Vagina (tissue), 2 donors: Measurements from ENCODE around the gene NYAP2.

ENCODE experiments used
- POLR2A ChIP-seq, 2 donors: fragments of 450-650 bp; IDR thresholded peaks; one replicate each; pipeline ENCODE4 v1.6.1; 2017; ENCODE audit warnings: antibody characterized with exemption in 2 of 2, mild to moderate bottlenecking in 2 of 2, moderate library complexity in 2 of 2
- POLR2AphosphoS5 ChIP-seq, 2 donors: sonication (generic); formaldehyde crosslinking; IDR thresholded peaks; one replicate each; pipeline ENCODE4 v1.9.0; 2017; ENCODE audit warnings: antibody characterized with exemption in 2 of 2, mild to moderate bottlenecking in 2 of 2, low read depth in 1 of 2; ENCODE audit not compliant: insufficient read depth in 1 of 2
- TF ChIP-seq, protein P1 (sequence below), 3 experiments: fragments of 450-650 bp in 2 of 3; fragments of 200-600 bp in 1 of 3; sonication (generic) in 1 of 3; IDR thresholded peaks; one replicate each; pipeline ENCODE4 v1.5.1; 2017 to 2019; ENCODE audit warnings: antibody characterized with exemption in 3 of 3, mild to moderate bottlenecking in 2 of 3, moderate library complexity in 2 of 3

DNA sequence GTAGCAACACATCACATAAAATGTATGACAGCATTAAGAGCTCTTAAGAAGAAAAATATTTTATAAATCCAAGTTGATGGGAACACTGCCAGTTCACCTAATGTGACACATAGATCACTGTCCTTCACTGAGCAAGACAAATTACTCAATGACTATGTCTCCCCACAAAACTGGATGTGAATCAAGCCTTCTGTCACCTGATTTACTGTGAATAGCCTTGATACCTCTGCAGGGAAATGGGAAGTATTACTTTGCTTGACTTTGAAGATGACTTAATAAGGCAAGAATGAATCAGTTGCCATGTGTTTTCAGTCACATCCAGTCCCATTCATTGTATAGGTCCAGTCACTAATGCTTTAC, 94.6 kb downstream of the NYAP2 start:
- TF ChIP-seq, protein P1, sequence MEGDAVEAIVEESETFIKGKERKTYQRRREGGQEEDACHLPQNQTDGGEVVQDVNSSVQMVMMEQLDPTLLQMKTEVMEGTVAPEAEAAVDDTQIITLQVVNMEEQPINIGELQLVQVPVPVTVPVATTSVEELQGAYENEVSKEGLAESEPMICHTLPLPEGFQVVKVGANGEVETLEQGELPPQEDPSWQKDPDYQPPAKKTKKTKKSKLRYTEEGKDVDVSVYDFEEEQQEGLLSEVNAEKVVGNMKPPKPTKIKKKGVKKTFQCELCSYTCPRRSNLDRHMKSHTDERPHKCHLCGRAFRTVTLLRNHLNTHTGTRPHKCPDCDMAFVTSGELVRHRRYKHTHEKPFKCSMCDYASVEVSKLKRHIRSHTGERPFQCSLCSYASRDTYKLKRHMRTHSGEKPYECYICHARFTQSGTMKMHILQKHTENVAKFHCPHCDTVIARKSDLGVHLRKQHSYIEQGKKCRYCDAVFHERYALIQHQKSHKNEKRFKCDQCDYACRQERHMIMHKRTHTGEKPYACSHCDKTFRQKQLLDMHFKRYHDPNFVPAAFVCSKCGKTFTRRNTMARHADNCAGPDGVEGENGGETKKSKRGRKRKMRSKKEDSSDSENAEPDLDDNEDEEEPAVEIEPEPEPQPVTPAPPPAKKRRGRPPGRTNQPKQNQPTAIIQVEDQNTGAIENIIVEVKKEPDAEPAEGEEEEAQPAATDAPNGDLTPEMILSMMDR (IDR thresholded peaks at IDR 0.05) = no peak
- no peak for TF ChIP-seq POLR2A (IDR thresholded peaks at IDR 0.05)
- no peak for TF ChIP-seq POLR2AphosphoS5 (IDR thresholded peaks at IDR 0.05; ENCODE audit: insufficient read depth in 1 of 2, low read depth in 1 of 2)
